Medulla oblongata (tissue), 1 donor: Measurements from ENCODE around the gene ZKSCAN4.

Source experiments
- DNase-seq: peaks from one replicate; pipeline ENCODE4 v3.0.0-alpha.2; 2015; ENCODE audit errors: extremely low spot score

The ZKSCAN4 gene

DNA sequence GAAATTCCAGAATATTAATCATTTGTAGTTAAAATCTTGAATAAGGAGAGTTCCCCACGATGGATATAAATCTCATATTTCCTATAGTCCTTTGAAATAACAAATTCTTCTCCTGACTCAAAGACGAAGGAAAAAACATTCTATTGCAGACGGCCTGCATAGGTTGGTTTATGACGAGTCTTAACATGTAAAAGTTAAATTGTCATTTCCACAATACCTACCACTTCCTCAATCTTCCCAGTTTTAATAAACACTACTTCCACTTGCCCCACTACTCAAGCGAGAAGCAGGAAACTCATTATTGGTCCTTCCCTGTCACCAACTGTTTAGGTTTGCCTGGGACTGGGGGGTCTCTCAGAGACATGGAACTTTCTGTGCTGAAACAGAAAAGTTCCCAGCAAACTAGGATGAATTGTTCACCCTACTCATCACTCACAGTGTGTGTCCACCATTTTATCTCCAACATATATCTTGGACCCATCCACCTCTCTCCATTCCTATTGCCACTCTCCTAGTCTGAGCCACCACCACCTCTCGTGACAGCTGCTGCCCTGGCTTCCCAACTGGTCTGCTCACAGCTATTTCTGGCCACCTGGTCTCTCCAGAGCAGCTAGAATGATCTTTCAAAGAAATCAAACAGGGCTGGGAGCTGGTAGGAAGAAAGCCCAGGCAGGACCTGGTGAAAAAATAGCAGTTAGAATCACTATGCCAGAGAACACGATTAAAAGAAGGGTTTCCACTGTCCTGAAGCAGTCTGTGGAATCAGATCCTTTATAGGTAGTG lies 42.1 kb downstream of the ZKSCAN4 start:
- DNase-seq = no peak

DNA sequence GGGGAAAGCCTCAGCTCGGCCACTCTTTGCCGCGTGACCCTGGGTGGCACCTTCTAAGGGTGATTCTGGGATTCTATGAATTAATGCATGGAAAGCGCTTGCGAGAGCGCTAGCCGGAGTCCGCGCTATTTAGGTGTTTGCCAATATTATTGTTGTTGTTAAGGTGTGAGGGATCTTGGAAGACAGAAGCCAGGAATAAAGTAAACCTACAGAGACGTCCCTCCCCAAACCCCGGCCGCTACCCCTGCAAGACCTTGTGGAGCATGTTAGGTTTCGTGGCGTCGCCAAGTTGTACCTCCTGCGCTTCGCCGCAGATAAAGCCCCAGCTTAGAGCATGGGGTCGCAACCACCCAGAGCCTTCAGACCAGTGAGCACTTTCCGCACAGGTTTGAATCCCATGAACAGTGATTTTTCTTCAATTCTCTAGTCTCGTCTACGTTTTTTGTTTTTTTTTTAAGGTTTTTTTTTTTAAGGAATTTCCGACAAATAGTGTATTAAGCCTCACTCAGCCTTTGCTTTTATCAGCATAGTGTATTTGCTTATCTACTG lies 43.9 kb downstream of the ZKSCAN4 start:
- no peak for DNase-seq

DNA sequence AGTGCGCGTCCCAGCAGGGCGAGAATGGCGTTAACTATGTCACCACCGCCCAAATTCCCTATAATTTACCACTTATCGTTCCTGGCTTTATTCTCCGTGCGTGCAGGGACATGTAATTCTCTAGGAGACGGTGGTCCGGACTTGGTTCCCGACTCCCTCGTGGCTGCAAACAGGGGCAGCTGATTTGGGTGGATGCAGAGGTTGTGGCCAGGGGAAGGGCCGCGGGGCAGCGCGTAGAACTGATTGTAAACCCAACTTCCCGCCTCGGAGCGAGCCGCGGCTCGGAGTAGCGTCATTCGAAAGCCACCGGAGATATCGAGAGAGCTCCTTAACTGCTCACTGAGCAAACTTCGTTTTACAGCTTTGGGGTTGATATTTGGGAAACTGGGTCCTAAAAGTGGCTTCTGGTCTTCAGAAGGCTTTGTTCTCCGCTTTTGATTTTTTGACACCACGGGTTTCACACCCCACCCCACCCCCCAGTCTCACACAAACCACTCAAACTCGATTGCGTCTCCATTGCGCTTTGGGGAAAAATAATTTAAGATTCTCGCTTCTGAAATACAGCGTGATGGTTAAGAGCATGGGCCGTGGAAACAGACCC lies 44.5 kb downstream of the ZKSCAN4 start:
- DNase-seq = no peak

DNA sequence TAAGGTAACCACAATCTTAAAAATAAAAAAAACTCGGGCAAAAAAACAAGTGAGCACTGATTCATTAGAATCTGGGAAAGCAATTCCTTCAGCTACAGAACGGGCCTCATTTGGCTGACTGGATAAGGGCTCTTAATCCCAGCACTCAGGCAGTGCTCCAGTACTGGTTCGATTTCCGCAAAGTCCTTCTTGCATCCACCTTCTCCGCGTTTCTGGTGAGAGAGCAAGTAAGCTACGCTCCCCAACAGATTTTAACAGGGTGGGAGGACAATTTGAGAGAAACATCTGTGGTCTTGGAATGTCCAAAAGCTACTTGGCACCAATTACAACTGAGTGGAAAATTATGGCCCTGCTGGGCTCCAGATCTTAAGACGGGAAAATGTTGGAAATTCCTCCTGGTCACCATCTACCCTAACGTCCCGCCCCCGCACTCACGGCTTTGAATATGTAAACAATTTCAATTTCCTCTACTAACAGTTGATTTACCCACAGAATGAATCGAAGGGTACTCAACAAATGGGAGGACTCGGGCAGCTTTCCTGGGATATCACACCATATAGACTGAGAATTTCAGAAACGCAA lies 45.0 kb downstream of the ZKSCAN4 start:
- no peak for DNase-seq

DNA sequence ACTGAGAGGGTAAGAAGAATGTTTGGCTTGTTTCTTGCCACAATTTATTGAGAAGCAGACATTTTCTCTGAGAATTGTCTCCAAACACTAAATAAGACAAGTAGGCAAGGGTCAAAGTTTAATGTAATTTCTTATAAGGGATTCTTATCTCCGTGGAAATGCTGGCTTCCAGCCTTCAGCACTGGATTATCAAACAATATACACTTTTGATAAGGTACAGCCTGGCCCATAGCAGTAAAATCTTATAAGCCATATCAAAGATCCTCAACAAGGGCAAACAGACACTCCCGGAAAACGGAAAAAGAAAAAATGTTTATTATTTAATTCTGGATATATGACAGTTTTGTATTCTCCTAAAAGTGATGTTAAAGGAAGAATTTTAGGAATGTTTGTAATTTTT lies 45.5 kb downstream of the ZKSCAN4 start:
- no peak for DNase-seq

DNA sequence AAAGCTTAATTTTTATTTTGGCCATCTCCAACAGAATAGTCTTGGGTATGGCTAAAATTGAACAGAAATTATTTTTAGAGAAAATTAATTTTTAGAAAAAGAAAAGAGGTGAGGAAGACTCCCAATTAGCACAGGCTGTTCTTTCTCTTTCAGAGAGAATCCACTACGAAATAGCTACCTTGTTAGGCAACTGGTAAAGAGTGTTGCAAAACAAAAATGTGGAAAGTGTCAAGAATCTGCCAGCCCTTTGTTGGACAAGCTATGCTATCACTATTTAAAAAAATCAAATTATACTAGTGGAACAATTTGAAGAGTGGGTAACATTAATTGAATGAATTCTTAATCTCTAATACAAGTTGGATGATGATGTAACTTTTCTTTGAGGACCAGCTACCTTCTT lies 46.2 kb downstream of the ZKSCAN4 start:
- no peak for DNase-seq

DNA sequence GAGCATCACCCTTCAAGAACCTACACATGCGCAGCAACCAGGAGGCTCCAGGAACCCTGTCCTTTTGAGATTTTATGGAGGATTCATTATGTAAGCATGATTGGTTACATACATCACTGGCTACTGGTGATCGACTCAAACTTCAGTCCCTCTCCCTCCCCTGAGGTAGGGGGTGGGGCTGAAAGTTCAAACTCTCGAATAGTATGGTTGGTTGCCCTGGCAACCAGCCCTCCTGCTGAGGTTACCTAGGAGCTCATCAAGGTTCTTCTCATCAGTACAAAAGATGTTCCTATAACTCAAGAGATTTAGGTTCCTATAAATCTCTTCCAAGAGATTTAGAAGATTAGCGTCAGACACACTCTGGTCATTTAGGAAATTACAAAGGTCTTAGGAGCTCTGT lies 48.9 kb downstream of the ZKSCAN4 start:
- DNase-seq = no peak

DNA sequence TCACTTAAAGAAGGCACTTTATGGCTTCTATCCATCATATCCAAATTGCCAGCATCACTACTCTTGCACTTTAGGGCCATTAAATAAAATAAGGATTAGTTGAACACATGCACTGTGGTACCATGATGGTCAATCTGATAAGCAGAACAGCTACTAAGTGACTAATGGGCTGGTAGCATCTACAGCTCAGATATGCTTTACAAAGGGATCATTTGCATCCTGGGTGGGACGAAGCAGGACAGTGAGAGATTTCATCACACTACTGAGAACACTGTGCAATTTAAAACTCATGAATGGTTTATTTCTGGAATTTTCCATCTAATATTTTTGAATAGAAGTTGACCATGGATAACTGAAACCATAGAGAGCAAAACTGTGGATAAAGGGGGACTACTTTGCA lies 52.0 kb downstream of the ZKSCAN4 start:
- no peak for DNase-seq
